H9 (cell line): ENCODE measurements around the gene SPATA46. TPM values are rescaled to one million over a fixed set of nuclear protein-coding genes. Genes with fewer than 3 reads are reported as not detected.

Source experiments
- DNase-seq: peaks from one replicate; pipeline ENCODE4 v3.0.0-alpha.2; 2017
- H2AFZ ChIP-seq: one replicate; pipeline ENCODE4 v1.6.1; 2013; ENCODE audit warnings: mild to moderate bottlenecking, low read length, control low read depth, moderate library complexity
- H2AK5ac ChIP-seq: 2 replicates; pipeline ENCODE4 v1.6.1; 2013; ENCODE audit warnings: low read length, control low read depth, mixed read lengths; ENCODE audit not compliant: insufficient read length
- H2BK120ac ChIP-seq: one replicate; pipeline ENCODE4 v1.6.1; 2013; ENCODE audit warnings: low read depth, mild to moderate bottlenecking, low read length, control low read depth, inconsistent platforms; ENCODE audit not compliant: poor library complexity, severe bottlenecking
- H2BK12ac ChIP-seq: 2 replicates; pipeline ENCODE4 v1.6.1; 2013; ENCODE audit warnings: low read length, control low read depth, mixed read lengths, low read depth; ENCODE audit not compliant: insufficient read length
- H2BK15ac ChIP-seq: 2 replicates; pipeline ENCODE4 v1.6.1; 2013; ENCODE audit warnings: low read depth, low read length, control low read depth
- H2BK20ac ChIP-seq: one replicate; pipeline ENCODE4 v1.6.1; 2013; ENCODE audit warnings: low read depth, mild to moderate bottlenecking, low read length, control low read depth, inconsistent platforms; ENCODE audit not compliant: poor library complexity, severe bottlenecking
- H2BK5ac ChIP-seq: 2 replicates; pipeline ENCODE4 v1.6.1; 2013; ENCODE audit warnings: low read length, control low read depth, mixed read lengths; ENCODE audit not compliant: insufficient read length
- H3K14ac ChIP-seq: 2 replicates; pipeline ENCODE4 v1.6.1; 2013; ENCODE audit warnings: low read length, control low read depth; ENCODE audit not compliant: insufficient read depth
- H3K18ac ChIP-seq: 2 replicates; pipeline ENCODE4 v1.6.1; 2013; ENCODE audit warnings: low read depth, mild to moderate bottlenecking, mixed read lengths, low read length, control low read depth; ENCODE audit not compliant: insufficient read length
- H3K23ac ChIP-seq: 2 replicates; pipeline ENCODE4 v1.6.1; 2013; ENCODE audit warnings: low read length, control low read depth, mixed read lengths, low read depth; ENCODE audit not compliant: insufficient read length
- H3K23me2 ChIP-seq: 2 replicates; pipeline ENCODE4 v1.6.1; 2013; ENCODE audit warnings: low read depth, mild to moderate bottlenecking, mixed read lengths, low read length, control low read depth; ENCODE audit not compliant: insufficient read length, poor library complexity, severe bottlenecking
- H3K27ac ChIP-seq: 2 replicates; pipeline ENCODE4 v1.5.1; 2013; ENCODE audit warnings: low read length, control low read depth, mixed read lengths, low read depth; ENCODE audit not compliant: insufficient read length
- H3K27me3 ChIP-seq: 2 replicates; pipeline ENCODE4 v1.6.1; 2013; ENCODE audit warnings: low read length, control low read depth, inconsistent platforms; ENCODE audit not compliant: insufficient read depth
- H3K4ac ChIP-seq: 2 replicates; pipeline ENCODE4 v1.6.1; 2013; ENCODE audit warnings: low read depth, mild to moderate bottlenecking, control low read depth, inconsistent platforms, low read length, moderate library complexity
- H3K4me1 ChIP-seq: 2 replicates; pipeline ENCODE4 v1.6.1; 2013; ENCODE audit warnings: low read length, control low read depth, inconsistent platforms; ENCODE audit not compliant: insufficient read depth
- H3K4me2 ChIP-seq: 2 replicates; pipeline ENCODE4 v1.6.1; 2013; ENCODE audit warnings: low read length, control low read depth, mixed read lengths; ENCODE audit not compliant: insufficient read length, insufficient read depth
- H3K56ac ChIP-seq: 2 replicates; pipeline ENCODE4 v1.6.1; 2013; ENCODE audit warnings: low read depth, mild to moderate bottlenecking, mixed read lengths, low read length, control low read depth; ENCODE audit not compliant: insufficient read length
- H3K79me1 ChIP-seq: 2 replicates; pipeline ENCODE4 v1.6.1; 2013; ENCODE audit warnings: low read depth, mild to moderate bottlenecking, moderate library complexity, low read length, control low read depth, inconsistent platforms; ENCODE audit not compliant: insufficient read depth, poor library complexity, severe bottlenecking
- H3K79me2 ChIP-seq: 2 replicates; pipeline ENCODE4 v1.6.1; 2013; ENCODE audit warnings: low read length, control low read depth, inconsistent platforms; ENCODE audit not compliant: insufficient read depth
- H3K9ac ChIP-seq: 2 replicates; pipeline ENCODE4 v1.6.1; 2013; ENCODE audit warnings: low read length, control low read depth, mixed read lengths; ENCODE audit not compliant: insufficient read length; ENCODE audit errors: extremely low read depth
- H3K9me3 ChIP-seq: one replicate; pipeline ENCODE4 v1.6.1; 2013; ENCODE audit warnings: low read depth, low read length, inconsistent platforms; ENCODE audit not compliant: control insufficient read depth
- H3T11ph ChIP-seq: one replicate; pipeline ENCODE4 v1.6.1; 2013; ENCODE audit warnings: mild to moderate bottlenecking, low read length, control low read depth, inconsistent platforms
- H4K20me1 ChIP-seq: one replicate; pipeline ENCODE4 v1.6.1; 2013; ENCODE audit not compliant: control insufficient read depth, insufficient read length, insufficient read depth
- H4K5ac ChIP-seq: 2 replicates; pipeline ENCODE4 v1.6.1; 2013; ENCODE audit warnings: low read depth, mild to moderate bottlenecking, mixed read lengths, low read length, control low read depth; ENCODE audit not compliant: insufficient read length
- H4K8ac ChIP-seq: replicated peaks from 2 replicates; pipeline ENCODE4 v1.6.1; 2013; ENCODE audit warnings: low read length, control low read depth, mixed read lengths, low read depth; ENCODE audit not compliant: insufficient read length
- H4K91ac ChIP-seq: 2 replicates; pipeline ENCODE4 v1.6.1; 2013; ENCODE audit warnings: low read depth, mild to moderate bottlenecking, moderate library complexity, mixed read lengths, low read length, control low read depth; ENCODE audit not compliant: insufficient read length
- H3K27ac Mint-ChIP-seq, 3 experiments: 2 replicates in 2 of 3; 3 replicates in 1 of 3; pipeline ENCODE4 v1.8.0; 2020 to 2021; ENCODE audit warnings: mixed read lengths in 3 of 3, mild to moderate bottlenecking in 1 of 3, moderate library complexity in 1 of 3
- H3K27me3 Mint-ChIP-seq: 2 replicates; pipeline ENCODE4 v1.8.0; 2021; ENCODE audit warnings: low read depth, mild to moderate bottlenecking, moderate library complexity, mixed read lengths
- H3K36me3 Mint-ChIP-seq, 3 experiments: 2 replicates in 2 of 3; 3 replicates in 1 of 3; pipeline ENCODE4 v1.8.0; 2020 to 2021; ENCODE audit warnings: low read depth in 3 of 3, mixed read lengths in 3 of 3; ENCODE audit not compliant: insufficient read depth in 1 of 3
- H3K4me1 Mint-ChIP-seq, 2 experiments: 2 replicates each; pipeline ENCODE4 v1.8.0; 2020; ENCODE audit warnings: mixed read lengths in 2 of 2
- H3K4me3 Mint-ChIP-seq, 2 experiments: 2 replicates in 1 of 2; 3 replicates in 1 of 2; pipeline ENCODE4 v1.8.0; 2020 to 2021; ENCODE audit warnings: mild to moderate bottlenecking in 2 of 2, mixed read lengths in 2 of 2, moderate library complexity in 1 of 2
- H3K9me3 Mint-ChIP-seq, 2 experiments: 2 replicates in 1 of 2; 3 replicates in 1 of 2; pipeline ENCODE4 v1.8.0; 2020; ENCODE audit warnings: mild to moderate bottlenecking in 2 of 2, mixed read lengths in 2 of 2, moderate library complexity in 1 of 2
- WGBS: extraction: QIAGEN DNeasy Blood & Tissue Kit; methylation state at CpG from one replicate; pipeline ENCODE4 v1.1.7; 2013; ENCODE audit warnings: missing lambda C conversion rate, low lambda C conversion rate, mixed read lengths; ENCODE audit not compliant: insufficient read length; ENCODE audit errors: extremely low coverage; 5-methylcytosine and 5-hydroxymethylcytosine counted together
- total RNA-seq: library from RNA; stranded (reverse); gene quantifications from 2 replicates; pipeline ENCODE4 v1.2.1, GENCODE V29; 2021
- TF ChIP-seq, protein P1 (sequence below): fragments of 200-600 bp; sonication (generic); conservative IDR thresholded peaks from 3 replicates; pipeline ENCODE4 v1.8.0; 2021; ENCODE audit warnings: antibody characterized with exemption, mild to moderate bottlenecking

Gene SPATA46
- total RNA-seq, 1 experiment from 2014 or later, result not detected

DNA sequence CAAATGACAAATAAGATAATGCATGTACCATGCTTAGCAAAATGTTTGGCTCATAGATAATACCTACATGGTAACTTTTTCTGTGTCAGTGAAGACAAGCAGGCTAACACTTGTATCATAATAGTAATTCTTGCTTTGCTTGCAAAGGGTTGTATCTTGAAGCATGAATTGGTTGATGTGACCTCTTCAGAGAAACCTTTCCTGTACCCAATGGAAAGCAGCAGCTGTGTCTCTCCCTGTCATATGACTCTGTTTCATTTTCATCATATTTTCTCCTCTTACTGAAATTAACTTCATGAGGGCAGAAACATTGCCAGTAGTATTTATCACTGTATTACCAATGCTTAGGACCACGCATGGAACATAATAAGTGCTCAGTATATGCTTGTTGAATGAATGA is 30.9 kb upstream of the SPATA46 start:
- Histone ChIP-seq H3K9me3 (no peaks in the 10 kb centered on the region), H3K27me3 (no peaks in the 10 kb centered on the region), H3K9ac (no peak overlapping the region), H3K56ac (no peak overlapping the region), H3K23ac (no peak overlapping the region), H3T11ph (no peak overlapping the region), H3K27ac (no peak overlapping the region), H2AFZ (no peak overlapping the region), H3K79me2 (no peaks in the 10 kb centered on the region), H3K14ac (no peak overlapping the region), H3K79me1 (no peaks in the 10 kb centered on the region), H2BK15ac (no peak overlapping the region), H3K4me2 (no peak overlapping the region), H2BK120ac (no peak overlapping the region), H3K18ac (no peak overlapping the region), H4K5ac (no peak overlapping the region), H3K4me1 (no peaks in the 10 kb centered on the region), H4K8ac (no peak overlapping the region), H2BK20ac (no peak overlapping the region), H4K91ac (no peak overlapping the region), H2AK5ac (no peak overlapping the region), H2BK5ac (no peak overlapping the region), H4K20me1 (no peaks in the 10 kb centered on the region), H3K23me2 (no peaks in the 10 kb centered on the region), H3K4ac (no peak overlapping the region), H2BK12ac (no peak overlapping the region)
- H3K4me1 Mint-ChIP-seq, result no peaks in the 10 kb centered on the region
- no peaks in the 10 kb centered on the region for H3K36me3 Mint-ChIP-seq
- no CpG with 5 or more reads among the region's 1 CpG for WGBS
- H3K9me3 Mint-ChIP-seq, result no peaks in the 10 kb centered on the region
- H3K27ac Mint-ChIP-seq, result no peak overlapping the region
- no peak overlapping the region for H3K4me3 Mint-ChIP-seq
- no peak for DNase-seq
- H3K27me3 Mint-ChIP-seq, result peaks cover 2% of the 10 kb centered on the region; the same call in 1 of the 2 replicates
- TF ChIP-seq, protein P1, sequence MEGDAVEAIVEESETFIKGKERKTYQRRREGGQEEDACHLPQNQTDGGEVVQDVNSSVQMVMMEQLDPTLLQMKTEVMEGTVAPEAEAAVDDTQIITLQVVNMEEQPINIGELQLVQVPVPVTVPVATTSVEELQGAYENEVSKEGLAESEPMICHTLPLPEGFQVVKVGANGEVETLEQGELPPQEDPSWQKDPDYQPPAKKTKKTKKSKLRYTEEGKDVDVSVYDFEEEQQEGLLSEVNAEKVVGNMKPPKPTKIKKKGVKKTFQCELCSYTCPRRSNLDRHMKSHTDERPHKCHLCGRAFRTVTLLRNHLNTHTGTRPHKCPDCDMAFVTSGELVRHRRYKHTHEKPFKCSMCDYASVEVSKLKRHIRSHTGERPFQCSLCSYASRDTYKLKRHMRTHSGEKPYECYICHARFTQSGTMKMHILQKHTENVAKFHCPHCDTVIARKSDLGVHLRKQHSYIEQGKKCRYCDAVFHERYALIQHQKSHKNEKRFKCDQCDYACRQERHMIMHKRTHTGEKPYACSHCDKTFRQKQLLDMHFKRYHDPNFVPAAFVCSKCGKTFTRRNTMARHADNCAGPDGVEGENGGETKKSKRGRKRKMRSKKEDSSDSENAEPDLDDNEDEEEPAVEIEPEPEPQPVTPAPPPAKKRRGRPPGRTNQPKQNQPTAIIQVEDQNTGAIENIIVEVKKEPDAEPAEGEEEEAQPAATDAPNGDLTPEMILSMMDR, result no peak
